DMS114 treated with DMSO at 0.1 percent for 48 hours (cell line): ENCODE results near the gene AATK.

Experiments
- DNase-seq: peaks from one replicate; lab custom pipeline; 2025; ENCODE audit not compliant: unreplicated experiment; lab: John Stamatoyannopoulos, UW

AATK gene

DNA sequence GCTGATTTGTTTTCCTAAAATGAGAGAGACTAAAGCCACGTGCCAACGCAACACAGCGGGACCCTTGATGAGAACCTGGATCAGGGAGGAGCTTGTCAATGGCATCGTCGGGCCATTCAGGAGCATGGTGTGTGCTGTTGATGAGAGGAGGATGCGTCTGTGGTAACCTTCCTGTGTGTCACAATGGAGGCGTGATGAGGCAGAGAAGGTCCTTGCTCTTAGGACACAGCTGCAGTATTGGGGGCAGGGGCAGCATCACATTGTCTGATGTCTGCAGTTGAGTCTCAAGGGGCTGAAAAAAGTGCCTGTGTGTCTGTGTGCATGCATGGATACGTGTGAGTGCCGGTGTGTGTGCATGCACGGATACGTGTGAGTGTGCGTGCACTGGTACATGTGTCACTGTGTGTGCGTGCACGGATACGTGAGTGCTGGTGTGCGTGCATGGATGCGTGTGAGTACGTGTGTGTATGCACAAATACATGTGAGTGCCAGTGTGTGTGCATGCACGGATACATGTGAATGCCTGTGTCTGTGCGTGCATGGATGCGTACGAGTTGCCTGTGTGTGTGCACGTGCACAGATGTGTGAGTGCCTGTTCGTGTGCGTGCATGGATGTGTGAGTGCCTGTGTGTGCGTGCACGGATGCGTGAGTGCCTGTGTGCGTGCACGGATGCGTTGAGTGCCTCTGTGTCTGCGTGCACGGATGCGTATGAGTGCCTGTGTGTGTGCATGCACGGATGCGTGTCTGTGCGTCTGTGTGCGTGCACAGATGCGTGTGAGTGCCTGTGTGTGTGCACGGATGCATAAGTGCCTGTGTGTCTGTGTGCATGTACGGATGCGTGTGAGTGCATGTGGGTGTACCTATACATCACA lies 91.8 kb downstream of the AATK start:
- no peak for DNase-seq

DNA sequence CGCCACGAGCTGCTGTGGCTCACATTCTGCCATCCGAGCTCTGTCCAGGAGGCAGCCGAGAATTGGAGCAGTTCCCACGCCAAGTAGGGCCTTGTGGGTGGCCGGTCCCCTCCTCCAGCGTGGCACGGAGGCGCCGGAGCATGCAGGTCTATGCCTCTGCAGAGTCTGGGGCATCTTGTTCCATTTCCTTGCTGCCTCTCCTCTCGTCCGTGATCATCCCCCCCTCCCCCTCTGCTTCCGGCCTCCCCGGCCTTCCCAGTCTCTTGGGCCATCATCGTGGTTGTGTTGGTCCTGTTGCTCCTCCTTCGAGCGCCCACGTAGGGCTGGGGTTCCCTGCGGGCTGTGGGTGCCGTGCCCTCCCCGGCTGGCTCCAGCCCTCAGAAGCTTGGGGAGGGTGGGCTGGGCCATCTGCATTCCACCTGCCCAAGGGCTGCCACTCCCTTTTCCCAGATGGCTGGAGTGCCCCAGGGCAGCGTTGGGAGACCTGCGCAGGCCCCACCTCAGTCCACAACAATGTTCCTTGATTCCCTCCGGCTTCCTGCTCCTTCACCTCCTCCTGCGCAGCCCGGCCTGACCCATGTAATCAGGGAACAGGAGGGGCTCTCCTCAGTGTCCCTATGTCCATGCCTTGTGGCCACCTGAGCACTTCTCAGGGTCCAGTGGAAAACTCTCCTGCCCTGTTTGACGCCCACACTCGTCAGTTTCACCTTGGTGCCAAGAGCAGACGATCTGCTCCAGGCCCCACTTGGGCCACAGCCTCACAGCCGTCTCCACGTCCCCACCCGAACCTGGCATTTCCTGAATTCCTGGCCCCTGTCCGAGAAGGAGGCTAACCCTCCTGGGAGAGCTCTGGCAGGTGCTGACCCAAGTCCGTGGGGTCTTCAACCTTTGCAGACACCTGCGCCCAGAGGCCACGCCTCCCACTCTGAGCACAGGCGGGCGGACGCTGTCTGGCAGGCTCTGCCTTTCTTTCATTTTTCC lies 94.0 kb downstream of the AATK start:
- DNase-seq = no peak

DNA sequence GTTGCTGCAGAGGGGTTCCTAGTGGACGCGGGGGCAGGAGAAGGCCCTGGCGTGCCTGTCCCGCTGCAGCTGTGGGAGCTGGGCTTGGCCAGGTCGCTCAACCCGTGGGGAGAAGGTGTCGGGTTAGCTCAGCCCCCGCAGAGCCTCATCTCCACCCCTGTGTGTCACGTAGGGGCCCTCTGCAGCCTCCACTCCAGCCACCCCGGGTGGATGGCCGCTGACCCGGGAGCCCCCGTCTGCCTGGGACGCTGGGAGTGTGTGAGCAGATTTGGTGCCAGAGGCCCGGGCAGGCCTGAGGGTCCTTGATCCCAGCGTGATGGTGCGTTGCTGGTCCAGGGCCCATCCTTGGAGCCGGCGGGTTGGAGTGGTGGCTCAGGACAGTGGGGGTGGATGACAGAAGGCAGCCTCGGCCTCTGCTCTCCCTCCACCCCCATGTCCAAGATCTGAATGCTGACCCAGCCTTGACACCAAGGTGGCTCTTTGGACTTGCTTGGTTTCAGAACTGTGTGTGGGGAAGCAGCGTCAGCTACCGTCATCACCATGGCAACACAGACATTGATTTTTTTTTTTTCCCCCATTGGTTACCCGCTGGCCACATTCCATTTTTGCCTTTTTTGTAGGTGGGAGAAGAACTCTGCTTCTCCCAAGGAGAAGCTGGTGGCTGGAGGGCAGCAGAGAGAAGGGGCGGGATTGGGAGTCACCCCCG lies 95.3 kb downstream of the AATK start:
- DNase-seq = no peak

DNA sequence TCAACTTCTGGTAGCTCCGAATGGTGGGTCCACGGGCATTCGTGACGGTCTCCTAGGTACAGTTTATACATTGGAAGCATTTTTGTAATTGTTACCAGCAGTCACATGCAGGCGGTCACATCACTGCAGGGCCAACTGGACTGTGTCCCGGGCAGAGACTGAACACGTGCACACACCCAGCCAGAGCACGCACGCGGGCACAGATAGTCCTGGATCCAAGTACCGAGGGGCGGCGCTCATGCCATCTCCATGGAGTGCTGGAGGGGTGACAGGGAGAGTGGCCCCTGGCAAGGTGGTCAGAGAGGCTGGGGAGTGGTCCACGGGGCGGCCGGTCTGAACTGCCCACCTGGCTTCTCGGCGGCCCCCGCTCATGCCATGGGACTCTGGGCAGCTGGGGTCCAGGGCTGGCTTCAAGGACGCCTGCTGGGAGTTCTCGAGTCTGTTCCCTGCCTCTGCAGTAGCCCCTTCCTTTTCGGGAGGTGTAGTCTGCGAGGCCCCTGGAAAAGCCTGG lies 96.8 kb downstream of the AATK start:
- DNase-seq = no peak

DNA sequence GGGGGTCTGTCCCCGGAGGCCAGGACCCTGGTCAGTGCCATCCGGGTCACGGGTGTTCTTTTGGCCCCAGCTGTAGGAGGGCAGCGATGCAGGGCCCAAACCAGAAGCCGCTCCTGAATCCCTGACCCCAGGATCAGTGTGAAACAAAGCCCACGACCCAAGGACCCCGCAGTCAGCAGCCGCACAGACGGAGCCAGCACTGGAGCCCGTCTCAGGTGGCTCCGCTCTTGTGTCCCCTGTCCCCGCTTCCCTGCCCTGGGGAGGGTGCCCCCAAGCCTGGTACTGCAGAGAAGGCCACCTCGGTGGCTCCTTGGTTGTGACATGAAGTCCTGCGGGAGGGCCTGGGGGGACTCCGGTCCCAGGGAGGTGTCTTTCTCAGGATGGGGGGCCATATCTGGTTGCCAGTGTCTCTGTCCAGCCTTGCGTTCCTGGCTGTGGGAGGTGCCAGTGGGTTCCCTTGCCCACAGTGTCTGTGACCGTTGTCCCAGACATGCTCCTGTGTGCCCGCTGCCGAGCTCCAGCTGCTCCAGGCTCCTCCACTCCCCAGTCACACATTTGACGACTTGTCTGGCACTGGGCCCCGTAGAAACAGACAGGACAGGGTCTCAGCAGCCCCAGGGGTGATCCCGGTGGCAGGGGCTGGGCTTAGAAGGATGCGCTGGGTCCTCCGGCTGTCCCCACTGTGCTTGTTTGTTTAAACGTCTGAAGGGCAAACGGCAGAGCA lies 97.4 kb downstream of the AATK start:
- DNase-seq = no peak

DNA sequence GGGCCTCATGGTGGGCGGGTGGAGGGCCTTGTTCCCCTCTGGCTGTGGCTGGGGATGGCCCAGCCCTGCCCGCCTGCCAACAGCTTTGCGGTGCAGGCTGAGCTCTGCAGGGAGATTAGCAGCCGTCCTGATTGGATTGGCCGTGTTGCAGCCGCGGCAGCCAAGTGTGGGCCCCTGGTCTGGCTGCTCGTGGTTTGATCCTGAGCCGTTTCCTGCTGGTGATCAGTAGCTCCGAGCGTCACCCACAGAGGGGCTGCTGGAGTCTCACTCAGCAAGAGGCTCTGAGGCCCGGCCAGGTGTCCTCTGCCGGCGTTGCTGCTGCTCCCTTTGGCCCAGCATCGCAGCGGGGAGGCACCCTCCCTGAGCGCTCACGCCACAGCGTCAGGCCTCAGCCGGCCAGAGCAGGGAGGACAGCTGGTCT lies 98.6 kb downstream of the AATK start:
- DNase-seq = no peak
